Activated T-cell treated with anti-CD3 and anti-CD28 coated beads, Interleukin-2, amount 50 U/mL, for 24 hours (primary cell): ENCODE data around the gene RAB35.
A peak's percentile ranks its signal among the peaks of the same experiment; 100 is the strongest.

Source experiments
- DNase-seq: peaks from one replicate; pipeline ENCODE4 v3.0.0-alpha.2; 2020
- H3K27ac Mint-ChIP-seq: 2 replicates; pipeline ENCODE4 v1.8.0; 2020; ENCODE audit warnings: mild to moderate bottlenecking, mixed read lengths
- H3K27me3 Mint-ChIP-seq: 2 replicates; pipeline ENCODE4 v1.8.0; 2020; ENCODE audit warnings: mixed read lengths
- H3K36me3 Mint-ChIP-seq: 2 replicates; pipeline ENCODE4 v1.8.0; 2020; ENCODE audit warnings: low read depth, mixed read lengths
- H3K4me1 Mint-ChIP-seq: 2 replicates; pipeline ENCODE4 v1.8.0; 2020; ENCODE audit warnings: low read depth, mixed read lengths
- H3K4me3 Mint-ChIP-seq: 2 replicates; pipeline ENCODE4 v1.8.0; 2020; ENCODE audit warnings: mild to moderate bottlenecking, moderate library complexity, mixed read lengths
- H3K9me3 Mint-ChIP-seq: 2 replicates; pipeline ENCODE4 v1.8.0; 2020; ENCODE audit warnings: mixed read lengths

Gene RAB35

GRCh38 chr12:120102189-120103043 is 14.1 kb downstream of the RAB35 start:
- Mint-ChIP-seq H3K27ac (peak overlapping the region; percentile 94), H3K4me1 (peaks cover 34% of the 10 kb centered on the region), H3K27me3 (no peaks in the 10 kb centered on the region), H3K4me3 (no peak overlapping the region), H3K9me3 (no peaks in the 10 kb centered on the region), H3K36me3 (peaks cover 94% of the 10 kb centered on the region)
- DNase-seq: no peak

- DNase-seq: no peak
- Mint-ChIP-seq H3K27me3 (no peaks in the 10 kb centered on the region), H3K36me3 (peaks cover 94% of the 10 kb centered on the region), H3K4me3 (peak overlapping the region; percentile 55), H3K27ac (peak overlapping the region; percentile 94), H3K4me1 (peaks cover 34% of the 10 kb centered on the region), H3K9me3 (no peaks in the 10 kb centered on the region)
Observed at GRCh38 chr12:120101617-120102016, 14.9 kb downstream of the RAB35 start.

- Mint-ChIP-seq H3K27ac (peak overlapping the region; percentile 94), H3K4me1 (peaks cover 32% of the 10 kb centered on the region), H3K9me3 (no peaks in the 10 kb centered on the region), H3K4me3 (peak overlapping the region; percentile 55), H3K27me3 (no peaks in the 10 kb centered on the region), H3K36me3 (peaks cover 94% of the 10 kb centered on the region)
- no peak for DNase-seq
Observed at GRCh38 chr12:120101182-120101581, 15.4 kb downstream of the RAB35 start.

DNA sequence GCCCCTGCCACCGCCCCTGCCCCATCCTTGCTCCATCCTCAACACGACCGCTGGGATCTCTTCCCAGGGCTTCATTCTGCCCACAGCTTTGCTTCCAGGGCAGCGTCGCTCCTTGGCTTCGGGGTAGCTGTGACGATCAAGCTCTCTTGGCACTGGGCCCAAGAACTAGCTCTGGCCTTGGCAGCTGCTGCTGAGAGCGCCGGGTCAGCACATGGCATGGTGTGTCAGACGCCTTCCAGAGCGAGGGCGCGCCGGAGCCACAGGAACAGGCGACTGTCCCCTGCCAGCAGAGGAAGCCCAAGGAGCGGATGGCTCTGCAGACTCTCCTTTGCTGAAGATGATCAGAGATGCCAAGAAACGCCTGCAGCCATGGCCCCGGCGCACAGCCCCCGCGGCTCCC is 15.9 kb downstream of the RAB35 start:
- no peak for DNase-seq
- H3K36me3 Mint-ChIP-seq: peaks cover 95% of the 10 kb centered on the region
- H3K27me3 Mint-ChIP-seq: no peaks in the 10 kb centered on the region
- H3K4me1 Mint-ChIP-seq: peaks cover 31% of the 10 kb centered on the region
- H3K4me3 Mint-ChIP-seq: no peak overlapping the region
- no peaks in the 10 kb centered on the region for H3K9me3 Mint-ChIP-seq
- peak overlapping the region; percentile 94 for H3K27ac Mint-ChIP-seq

DNA sequence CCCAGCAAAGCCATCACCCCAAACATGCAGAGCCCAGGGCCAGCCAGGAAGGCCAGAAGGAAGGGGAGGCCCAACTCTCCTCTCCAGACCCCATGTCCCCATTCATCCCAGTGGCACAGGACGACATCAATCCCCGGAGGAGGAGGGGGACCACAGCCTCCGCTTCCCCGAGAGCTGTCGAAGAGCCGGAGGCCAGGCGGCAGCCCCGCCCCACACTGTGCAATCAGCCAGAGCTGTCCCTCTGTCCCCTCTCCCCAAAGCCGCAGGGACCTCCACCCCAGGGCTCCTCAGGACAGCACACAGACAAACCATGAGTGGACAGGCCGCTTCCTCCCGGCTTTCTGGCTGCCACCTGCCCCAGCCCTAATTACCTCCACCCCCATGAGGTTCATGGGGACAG is 16.8 kb downstream of the RAB35 start:
- peak overlapping the region; percentile 94 for H3K27ac Mint-ChIP-seq
- no peak for DNase-seq
- H3K4me3 Mint-ChIP-seq: no peak overlapping the region
- peaks cover 94% of the 10 kb centered on the region for H3K36me3 Mint-ChIP-seq
- peaks cover 28% of the 10 kb centered on the region for H3K4me1 Mint-ChIP-seq
- no peaks in the 10 kb centered on the region for H3K9me3 Mint-ChIP-seq
- H3K27me3 Mint-ChIP-seq: no peaks in the 10 kb centered on the region

DNA sequence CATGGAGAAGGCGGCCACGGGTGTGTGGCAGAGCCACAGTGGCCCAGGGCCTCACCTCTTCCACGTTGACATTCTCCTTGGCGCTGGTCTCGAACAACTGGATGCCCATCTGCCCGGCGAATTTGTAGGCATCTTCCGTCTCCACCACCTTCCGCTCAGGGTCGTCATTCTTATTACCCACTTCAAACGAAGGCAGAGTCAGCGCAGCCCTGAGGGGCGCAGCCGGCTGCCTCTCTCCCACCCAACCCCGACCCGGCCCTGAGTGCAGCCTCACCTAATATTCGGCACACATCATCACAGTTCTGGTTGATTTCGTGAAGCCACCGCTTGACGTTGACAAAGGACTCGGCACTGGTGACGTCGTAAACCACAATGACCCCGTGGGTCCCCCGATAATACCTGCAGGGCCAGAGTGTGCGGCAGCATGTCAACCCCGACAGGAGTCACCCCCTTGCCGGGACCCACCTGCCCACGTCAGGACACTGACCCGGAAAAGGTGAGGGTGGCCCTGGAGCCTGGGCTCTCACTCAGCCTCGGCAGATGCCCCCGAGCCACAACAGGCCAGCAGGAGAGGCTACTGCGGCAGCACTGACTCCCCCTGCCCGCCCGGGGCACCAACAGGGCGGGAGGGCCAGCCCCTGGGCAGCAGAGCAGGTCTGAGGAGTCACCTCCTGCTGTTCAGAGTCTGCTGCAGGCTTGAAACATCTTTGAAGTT is 17.6 kb downstream of the RAB35 start:
- Mint-ChIP-seq H3K9me3 (no peaks in the 10 kb centered on the region), H3K4me3 (no peak overlapping the region), H3K27me3 (no peaks in the 10 kb centered on the region), H3K4me1 (peaks cover 29% of the 10 kb centered on the region), H3K36me3 (peaks cover 92% of the 10 kb centered on the region), H3K27ac (peak overlapping the region; percentile 22)
- DNase-seq: no peak

GRCh38 chr12:120096671-120097202 is 19.8 kb downstream of the RAB35 start:
- H3K27me3 Mint-ChIP-seq: no peaks in the 10 kb centered on the region
- peak overlapping the region; percentile 69 for H3K27ac Mint-ChIP-seq
- H3K4me1 Mint-ChIP-seq: peaks cover 14% of the 10 kb centered on the region
- H3K9me3 Mint-ChIP-seq: no peaks in the 10 kb centered on the region
- no peak overlapping the region for H3K4me3 Mint-ChIP-seq
- no peak for DNase-seq
- H3K36me3 Mint-ChIP-seq: peaks cover 94% of the 10 kb centered on the region

DNA sequence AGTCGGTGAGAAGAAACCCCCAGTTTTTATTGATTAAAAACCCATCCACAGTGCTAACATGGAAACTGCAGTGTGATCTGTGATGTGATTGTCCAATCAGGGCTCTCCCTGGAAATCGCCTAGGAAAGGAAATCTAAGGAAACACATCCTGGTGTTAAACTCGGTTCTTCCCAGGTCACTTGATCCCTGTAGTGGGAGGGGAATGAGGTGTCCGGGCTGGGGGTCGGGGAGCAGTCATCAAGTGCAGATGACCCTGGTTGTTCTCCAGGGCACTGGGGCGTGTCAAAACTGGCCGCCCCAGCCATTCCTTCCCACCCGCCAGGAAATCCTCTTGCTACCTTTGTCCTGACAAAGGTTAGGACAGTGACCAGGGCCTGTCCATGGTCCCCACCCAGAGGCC is 20.8 kb downstream of the RAB35 start:
- no peaks in the 10 kb centered on the region for H3K27me3 Mint-ChIP-seq
- peak overlapping the region; percentile 63 for H3K27ac Mint-ChIP-seq
- H3K36me3 Mint-ChIP-seq: peaks cover 95% of the 10 kb centered on the region
- DNase-seq: no peak
- no peaks in the 10 kb centered on the region for H3K9me3 Mint-ChIP-seq
- H3K4me1 Mint-ChIP-seq: peaks cover 12% of the 10 kb centered on the region
- no peak overlapping the region for H3K4me3 Mint-ChIP-seq

DNA sequence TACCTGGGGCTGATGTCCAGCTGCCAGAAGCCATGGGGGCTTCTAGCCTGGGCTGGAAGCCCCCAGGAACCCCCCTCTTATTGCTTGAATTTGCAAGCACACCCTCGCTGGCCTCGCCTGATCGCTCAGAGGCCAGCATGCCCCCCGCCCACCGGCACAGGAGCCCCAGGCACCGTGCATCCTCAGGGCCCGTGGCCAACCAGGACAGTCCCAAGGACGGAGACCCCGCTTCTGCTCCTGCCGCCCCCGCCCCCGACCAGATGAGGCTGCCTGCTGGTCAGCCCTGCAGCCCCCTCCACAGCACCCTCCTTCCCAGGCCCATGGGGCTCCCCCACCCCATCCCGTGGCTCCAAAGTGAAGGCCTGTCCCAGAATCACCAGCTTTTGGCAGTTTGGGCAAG is 21.2 kb downstream of the RAB35 start:
- peaks cover 9% of the 10 kb centered on the region for H3K4me1 Mint-ChIP-seq

GRCh38 chr12:120094485-120094884 is 22.1 kb downstream of the RAB35 start:
- no peak for DNase-seq
- Mint-ChIP-seq H3K36me3 (peaks cover 95% of the 10 kb centered on the region), H3K27ac (peak overlapping the region; percentile 55), H3K4me3 (no peak overlapping the region), H3K4me1 (peaks cover 5% of the 10 kb centered on the region), H3K9me3 (no peaks in the 10 kb centered on the region), H3K27me3 (no peaks in the 10 kb centered on the region)

More for the DNA sequence above, 21.2 kb downstream of the RAB35 start:
- H3K27ac Mint-ChIP-seq: peak overlapping the region; percentile 52
- H3K27me3 Mint-ChIP-seq: no peaks in the 10 kb centered on the region
- no peak for DNase-seq
- no peak overlapping the region for H3K4me3 Mint-ChIP-seq
- peaks cover 95% of the 10 kb centered on the region for H3K36me3 Mint-ChIP-seq
- H3K9me3 Mint-ChIP-seq: no peaks in the 10 kb centered on the region

DNA sequence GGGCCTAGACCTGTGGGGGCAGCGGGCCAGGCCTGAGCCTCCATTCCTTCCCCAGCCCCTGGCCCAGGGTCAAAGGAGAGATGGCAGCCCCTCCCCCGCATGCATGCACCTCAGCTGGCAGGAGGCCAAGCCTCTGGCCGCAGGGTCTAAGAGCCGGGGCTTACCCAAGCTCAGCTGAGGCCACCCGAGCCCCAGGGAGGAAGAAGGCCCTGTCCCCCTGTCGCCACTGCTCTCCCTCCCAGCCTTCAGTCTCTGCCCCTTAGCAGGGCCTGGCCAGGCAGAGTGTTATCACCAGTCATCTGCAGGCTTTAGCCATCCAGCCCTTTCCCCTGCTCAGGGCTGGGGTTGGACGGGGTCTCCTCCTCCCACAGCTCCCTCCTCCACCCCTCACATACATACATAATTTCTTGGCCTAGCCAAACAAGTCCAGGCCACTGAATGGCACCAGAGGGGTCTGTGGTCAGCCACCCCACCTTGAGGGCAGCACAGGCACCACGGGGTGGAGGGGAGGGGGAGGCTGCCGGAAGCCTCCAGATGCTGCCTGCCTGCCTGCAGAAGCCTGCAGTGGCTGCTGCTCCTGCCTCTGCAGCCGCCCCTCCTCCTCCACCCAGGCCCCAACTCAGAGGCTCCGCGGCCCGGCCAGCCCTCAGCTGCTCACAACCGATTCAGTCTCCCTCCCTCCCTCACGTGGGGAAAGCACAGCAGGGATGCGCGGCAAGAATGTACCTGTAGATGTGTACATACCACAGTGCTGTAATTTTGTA is 22.8 kb downstream of the RAB35 start:
- Mint-ChIP-seq H3K27ac (peak overlapping the region; percentile 85), H3K27me3 (no peaks in the 10 kb centered on the region), H3K4me3 (no peak overlapping the region), H3K36me3 (peaks cover 95% of the 10 kb centered on the region), H3K9me3 (no peaks in the 10 kb centered on the region), H3K4me1 (peaks cover 8% of the 10 kb centered on the region)
- no peak for DNase-seq

DNA sequence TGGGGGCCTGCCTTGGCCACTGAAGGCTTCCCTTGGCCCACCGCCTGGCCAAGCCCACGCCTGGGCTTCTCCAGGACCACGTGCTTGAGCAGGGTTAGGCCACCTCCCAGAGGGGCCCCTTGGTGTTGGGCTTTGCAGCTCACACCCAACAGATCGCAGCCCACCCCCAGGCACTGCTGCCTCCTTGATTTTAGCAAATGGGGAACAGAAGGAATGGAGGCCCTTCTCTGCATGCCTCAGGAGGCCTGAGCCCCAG is 23.3 kb downstream of the RAB35 start:
- Mint-ChIP-seq H3K27me3 (no peaks in the 10 kb centered on the region), H3K4me3 (no peak overlapping the region), H3K27ac (no peak overlapping the region), H3K4me1 (peaks cover 8% of the 10 kb centered on the region), H3K36me3 (peaks cover 92% of the 10 kb centered on the region), H3K9me3 (no peaks in the 10 kb centered on the region)
- DNase-seq: no peak

DNA sequence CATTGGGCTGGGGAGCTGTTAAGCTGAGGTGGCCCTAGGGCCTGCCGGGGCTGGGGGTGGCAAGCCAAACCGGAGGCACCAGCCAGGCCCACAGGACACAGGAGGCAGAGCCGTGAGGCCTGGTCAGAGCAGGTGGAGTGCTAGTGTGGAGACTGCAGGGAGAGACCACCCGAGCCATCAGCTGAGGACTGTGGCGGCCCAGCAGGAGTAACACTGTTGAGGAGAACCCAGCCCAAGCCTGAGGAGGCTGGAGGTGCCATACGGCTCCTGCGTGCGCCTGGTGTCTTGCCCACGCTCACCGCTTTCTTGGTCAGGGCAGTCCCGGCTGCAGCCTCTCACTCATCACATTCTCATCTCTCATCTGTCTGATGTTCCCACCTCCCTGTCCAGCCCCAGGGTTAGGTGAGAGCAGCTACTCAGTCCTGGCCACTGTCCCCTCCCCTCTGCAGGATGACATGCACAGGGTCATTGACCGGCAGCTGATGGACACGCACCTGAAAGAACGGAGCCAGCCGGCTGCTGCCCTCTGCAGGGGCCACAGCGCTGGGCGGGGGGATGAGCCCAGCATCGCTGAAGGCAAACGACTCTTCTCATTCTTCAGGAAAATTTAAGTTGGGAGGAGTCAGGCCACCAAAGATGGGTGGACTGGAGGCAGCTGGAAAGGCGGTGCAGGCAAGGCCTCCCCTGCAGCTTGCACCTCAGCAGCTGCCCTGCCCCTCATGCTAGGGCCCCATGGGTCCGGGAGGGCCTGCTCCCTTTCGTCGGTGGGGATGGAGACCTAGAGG is 23.8 kb downstream of the RAB35 start:
- H3K27me3 Mint-ChIP-seq: no peaks in the 10 kb centered on the region
- no peak overlapping the region for H3K4me3 Mint-ChIP-seq
- DNase-seq: no peak
- H3K9me3 Mint-ChIP-seq: no peaks in the 10 kb centered on the region
- peaks cover 93% of the 10 kb centered on the region for H3K36me3 Mint-ChIP-seq
- H3K4me1 Mint-ChIP-seq: peaks cover 12% of the 10 kb centered on the region
- H3K27ac Mint-ChIP-seq: peak overlapping the region; percentile 78
